Medulla oblongata (tissue), 1 donor: Measurements from ENCODE around the gene CNTN2.

Experiments
- DNase-seq: peaks from one replicate; pipeline ENCODE4 v3.0.0-alpha.2; 2015; ENCODE audit errors: extremely low spot score

Gene CNTN2

GRCh38 chr1:205056188-205056611 lies 13.2 kb downstream of the CNTN2 start:
- DNase-seq = no peak

DNA sequence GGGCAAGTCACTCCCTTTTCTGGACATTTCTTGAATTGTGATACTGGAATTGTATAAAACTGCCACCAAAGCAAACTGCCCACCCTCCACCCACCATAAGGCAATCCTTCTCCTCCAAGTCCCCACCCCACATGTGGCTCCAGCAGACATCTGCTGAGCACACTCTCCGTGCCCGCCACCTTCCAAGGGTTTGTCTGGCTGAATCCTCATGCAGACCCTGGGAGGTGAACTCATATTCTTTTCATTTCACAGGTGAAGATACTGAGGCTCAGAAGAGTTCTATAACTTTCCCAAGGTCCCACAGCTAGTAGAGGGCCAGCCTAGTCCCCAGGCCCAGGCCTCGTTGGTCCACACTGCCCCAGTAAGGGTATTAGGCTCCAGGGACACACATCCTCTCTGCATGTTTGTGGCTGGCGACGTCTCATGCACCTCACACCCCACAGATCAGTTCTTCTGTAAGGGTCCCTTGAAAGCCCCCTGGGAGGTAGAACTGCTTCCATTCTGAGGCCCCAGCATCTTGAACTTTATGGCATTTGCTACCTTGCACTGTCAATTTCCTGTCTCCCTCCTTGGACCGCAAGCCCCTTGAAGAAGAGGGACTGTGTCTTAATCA lies 14.1 kb downstream of the CNTN2 start:
- no peak for DNase-seq

DNA sequence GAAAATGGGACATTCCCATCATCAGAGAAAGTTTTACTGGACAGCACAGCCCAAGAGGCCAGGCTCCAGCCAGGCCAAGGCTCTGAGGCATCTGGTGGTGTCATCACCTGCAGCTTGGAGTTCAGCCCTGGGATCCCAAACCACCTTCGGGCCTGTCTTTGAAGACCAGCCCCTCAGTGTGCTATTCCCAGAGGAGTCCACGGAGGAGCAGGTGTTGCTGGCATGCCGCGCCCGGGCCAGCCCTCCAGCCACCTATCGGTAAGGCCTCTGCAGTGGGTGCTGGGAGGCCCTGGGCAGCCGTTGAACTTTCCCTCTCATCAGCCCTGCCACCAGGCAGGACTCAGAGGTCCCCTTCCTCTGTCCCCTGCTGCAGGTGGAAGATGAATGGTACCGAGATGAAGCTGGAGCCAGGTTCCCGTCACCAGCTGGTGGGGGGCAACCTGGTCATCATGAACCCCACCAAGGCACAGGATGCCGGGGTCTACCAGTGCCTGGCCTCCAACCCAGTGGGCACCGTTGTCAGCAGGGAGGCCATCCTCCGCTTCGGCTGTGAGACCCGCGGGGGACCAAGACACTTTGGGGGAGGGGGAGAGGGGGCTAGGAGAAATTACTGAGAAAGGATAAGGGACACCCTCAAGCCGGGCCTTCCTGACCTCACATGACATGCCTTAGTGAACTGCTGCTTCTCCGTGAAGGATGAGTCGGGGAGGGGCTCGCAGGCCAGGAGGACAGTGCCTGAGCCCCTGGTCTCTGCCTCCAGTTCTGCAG lies 15.0 kb downstream of the CNTN2 start:
- DNase-seq = no peak

- DNase-seq = no peak
Measured at GRCh38 chr1:205058853-205059252, 15.8 kb downstream of the CNTN2 start.

- DNase-seq = no peak
Measured at GRCh38 chr1:205059660-205060059, 16.6 kb downstream of the CNTN2 start.

- no peak for DNase-seq
Measured at GRCh38 chr1:205060746-205061145, 17.7 kb downstream of the CNTN2 start.

DNA sequence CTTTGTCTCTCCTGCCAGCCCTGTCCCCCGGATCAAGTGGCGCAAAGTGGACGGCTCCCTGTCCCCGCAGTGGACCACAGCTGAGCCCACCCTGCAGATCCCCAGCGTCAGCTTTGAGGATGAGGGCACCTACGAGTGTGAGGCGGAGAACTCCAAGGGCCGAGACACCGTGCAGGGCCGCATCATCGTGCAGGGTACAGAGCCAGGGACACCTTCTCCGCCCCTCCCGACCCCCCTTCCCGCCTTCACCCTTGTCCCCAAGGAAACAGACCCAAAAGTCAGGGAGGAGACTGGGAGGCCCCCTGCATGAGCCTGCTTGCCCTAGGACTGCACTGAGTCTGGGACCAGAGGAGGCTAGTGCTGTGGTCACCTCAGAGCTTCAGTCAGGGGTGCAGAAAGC lies 18.2 kb downstream of the CNTN2 start:
- no peak for DNase-seq

- DNase-seq = peak; percentile 88
Measured at GRCh38 chr1:205061665-205062069, 18.7 kb downstream of the CNTN2 start.

DNA sequence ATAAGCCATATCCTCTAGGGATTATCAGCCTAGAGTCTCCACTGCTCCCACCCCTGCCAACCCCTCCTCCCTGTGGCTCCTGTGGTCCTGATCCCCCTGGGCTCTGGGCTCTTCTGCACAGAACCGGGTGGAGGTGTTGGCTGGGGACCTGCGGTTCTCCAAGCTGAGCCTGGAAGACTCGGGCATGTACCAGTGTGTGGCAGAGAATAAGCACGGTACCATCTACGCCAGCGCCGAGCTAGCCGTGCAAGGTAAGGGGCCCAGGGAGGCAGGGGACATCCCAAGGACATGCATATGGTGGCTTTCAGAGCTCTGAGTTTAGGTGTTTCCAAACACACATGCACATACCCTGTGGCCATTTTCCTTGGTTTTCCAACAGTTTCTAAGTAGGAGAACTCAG lies 19.3 kb downstream of the CNTN2 start:
- DNase-seq = no peak

DNA sequence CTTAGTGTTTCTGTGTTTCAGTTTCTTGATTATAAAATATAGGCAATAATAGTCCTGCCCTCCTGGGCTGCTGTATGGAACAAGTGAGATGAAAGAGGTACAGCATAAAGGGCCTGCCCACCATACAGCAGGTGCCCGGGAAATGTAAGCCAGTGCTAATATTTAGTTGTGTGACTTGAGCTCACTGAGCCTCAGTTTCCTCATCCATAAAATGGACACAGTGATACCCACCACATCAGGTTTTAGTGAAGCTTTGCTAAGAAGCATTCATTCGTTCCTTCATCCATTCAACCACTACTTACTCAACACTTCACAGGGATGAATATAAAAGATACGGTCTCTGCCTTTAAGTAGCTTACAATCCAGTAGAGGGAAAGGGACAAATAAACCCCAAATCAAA lies 19.9 kb downstream of the CNTN2 start:
- DNase-seq = no peak

GRCh38 chr1:205064301-205064700 lies 21.3 kb downstream of the CNTN2 start:
- DNase-seq = no peak

GRCh38 chr1:205064741-205065316 lies 21.8 kb downstream of the CNTN2 start:
- DNase-seq = no peak

DNA sequence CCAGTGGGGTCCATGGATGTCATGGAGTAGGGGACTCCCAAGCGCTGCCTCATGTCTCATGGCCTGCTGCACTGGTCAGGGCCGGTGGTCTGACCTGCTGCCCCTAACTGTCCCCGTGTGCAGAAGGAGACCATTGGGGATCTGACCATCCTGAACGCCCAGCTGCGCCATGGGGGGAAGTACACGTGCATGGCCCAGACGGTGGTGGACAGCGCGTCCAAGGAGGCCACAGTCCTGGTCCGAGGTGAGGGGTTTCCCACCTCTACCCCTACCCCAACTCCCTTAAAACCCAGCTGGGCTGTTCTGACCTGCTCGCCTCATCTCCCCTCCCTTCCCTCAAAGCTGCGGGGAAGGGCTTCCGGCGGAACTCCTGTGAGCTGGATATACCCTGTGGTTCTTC lies 22.7 kb downstream of the CNTN2 start:
- no peak for DNase-seq

DNA sequence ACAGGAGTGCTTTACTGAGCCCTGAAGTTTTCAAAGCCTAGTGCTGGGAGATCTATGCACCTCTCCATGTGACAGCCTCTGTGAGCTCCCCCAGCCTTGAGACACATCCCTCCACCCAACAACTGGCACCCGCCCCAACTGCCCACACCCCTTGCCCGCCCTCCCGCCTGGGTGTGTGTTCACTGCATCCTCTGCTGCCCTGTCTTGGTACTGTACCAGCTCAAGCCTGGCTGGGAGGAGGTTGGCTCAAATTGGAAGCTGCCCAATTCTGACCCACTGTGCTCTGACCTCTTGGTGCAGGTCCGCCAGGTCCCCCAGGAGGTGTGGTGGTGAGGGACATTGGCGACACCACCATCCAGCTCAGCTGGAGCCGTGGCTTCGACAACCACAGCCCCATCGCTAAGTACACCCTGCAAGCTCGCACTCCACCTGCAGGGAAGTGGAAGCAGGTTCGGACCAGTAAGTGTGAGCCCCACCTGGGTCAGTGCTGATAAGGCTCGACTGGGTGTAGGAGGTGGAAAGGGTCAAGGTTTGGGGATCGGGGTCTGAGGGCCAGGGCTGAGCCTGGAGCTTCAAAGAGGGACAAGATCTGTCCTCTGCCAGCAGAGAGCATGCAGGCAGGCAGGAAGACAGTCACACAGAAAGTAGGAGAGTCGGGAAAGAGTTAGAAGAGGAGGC lies 23.3 kb downstream of the CNTN2 start:
- no peak for DNase-seq

DNA sequence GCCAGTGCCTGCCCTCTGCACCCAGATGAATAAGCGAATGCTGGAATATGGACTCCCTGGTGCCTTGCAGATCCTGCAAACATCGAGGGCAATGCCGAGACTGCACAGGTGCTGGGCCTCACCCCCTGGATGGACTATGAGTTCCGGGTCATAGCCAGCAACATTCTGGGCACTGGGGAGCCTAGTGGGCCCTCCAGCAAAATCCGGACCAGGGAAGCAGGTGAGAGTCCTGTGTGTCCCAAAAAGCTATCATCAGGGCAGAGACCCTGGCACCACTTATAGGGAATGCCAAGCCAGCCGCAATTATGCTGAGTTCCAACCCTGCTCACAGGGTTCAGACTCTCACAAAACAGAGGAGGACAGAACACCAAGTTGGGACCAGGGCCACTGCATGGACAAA lies 24.0 kb downstream of the CNTN2 start:
- DNase-seq = no peak

DNA sequence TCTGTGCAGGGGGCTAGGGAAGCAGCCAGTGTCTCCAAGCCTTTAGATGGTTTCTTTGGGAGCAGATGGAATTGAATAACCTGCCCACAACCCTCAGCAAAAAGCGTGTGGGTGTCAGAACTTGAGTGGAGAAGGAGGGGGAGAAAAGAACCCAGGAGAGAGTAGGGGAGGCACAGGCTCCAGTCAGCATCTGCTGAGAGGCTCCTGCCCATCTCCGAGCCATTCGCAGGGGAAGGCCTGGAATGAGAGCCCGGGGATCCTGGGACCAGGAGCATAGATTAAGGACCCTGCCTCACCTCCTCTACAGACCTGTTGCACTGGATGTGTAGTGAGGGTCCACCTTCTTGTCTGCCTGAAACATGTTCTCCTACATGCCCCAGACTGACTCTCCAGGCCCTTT lies 25.0 kb downstream of the CNTN2 start:
- no peak for DNase-seq

GRCh38 chr1:205068457-205069040 lies 25.5 kb downstream of the CNTN2 start:
- DNase-seq = no peak

DNA sequence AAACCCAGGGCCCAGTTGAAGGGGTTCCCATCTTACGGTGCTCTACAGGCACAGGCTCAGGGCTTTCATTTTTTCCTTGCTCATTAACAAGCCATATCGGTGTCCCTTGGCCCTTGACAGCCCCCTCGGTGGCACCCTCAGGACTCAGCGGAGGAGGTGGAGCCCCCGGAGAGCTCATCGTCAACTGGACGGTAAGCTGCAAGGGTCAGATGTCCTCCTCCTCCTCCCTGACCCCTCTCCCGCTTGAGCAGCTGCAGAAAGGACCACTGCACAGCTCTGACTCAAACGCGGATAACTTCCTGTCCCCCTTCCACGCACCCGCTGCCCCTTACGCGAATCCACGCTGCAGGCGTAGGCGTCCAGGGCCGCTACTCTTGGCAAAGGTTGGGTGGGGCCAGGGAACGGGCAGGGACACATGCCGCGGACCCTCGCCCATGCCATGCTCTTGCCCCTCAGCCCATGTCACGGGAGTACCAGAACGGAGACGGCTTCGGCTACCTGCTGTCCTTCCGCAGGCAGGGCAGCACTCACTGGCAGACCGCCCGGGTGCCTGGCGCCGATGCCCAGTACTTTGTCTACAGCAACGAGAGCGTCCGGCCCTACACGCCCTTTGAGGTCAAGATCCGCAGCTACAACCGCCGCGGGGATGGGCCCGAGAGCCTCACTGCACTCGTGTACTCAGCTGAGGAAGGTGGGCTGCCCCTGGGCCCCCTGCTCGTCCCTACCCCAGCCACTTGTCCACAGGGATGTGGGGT lies 26.5 kb downstream of the CNTN2 start:
- DNase-seq = no peak

DNA sequence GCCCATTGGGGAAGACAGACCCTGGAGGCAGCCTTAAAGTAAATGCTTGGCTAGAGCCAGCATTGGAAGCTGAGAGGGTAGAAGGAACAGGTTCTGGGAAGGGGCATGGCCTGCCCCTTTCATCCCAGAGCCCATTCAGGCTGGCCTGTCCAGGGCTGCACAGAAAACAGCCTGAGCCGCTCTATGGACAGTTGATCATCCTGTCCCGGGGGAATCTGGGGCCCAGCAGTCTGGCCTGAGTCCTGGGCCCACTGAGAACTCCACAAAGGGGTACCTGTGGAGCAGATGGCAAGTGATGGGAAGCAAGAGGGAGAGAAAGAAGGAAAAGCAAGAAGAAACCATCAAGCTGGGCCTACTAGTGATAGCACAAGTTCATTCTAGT lies 28.0 kb downstream of the CNTN2 start:
- no peak for DNase-seq

DNA sequence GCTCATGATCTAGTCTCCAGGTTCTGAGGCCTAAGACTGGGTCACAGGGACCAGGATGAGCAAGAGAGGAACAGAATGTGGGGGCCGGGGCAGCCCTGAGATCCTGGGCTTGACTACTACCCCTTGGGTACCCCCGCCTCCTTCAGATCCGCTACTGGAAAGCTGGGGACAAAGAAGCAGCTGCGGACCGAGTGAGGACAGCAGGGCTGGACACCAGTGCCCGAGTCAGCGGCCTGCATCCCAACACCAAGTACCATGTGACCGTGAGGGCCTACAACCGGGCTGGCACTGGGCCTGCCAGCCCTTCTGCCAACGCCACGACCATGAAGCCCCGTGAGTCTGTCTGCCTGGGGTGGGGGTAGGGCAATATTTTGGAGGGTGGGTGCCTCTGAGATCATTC lies 28.8 kb downstream of the CNTN2 start:
- DNase-seq = peak; percentile 67

GRCh38 chr1:205072286-205072685 lies 29.3 kb downstream of the CNTN2 start:
- DNase-seq = no peak

DNA sequence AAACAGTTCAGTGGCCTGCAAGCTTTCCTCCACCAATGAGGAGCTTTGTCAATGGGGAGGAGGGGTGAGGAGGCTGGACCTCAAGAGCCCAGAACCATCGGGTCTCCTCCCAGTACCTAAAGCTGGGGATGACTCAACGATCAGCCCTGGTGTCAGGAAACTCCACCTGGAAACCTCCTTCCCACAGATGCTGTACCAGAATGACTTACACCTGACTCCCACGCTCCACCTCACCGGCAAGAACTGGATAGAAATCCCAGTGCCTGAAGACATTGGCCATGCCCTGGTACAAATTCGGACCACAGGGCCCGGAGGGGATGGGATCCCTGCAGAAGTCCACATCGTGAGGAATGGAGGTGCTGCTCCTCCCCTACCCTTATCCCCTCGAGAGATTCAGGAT lies 29.9 kb downstream of the CNTN2 start:
- DNase-seq = no peak
